WTC11 (cell line): ENCODE results near the gene KLHL12. TPM values are rescaled to one million over a fixed set of nuclear protein-coding genes. Genes with fewer than 3 reads are reported as not detected.

Experiments
- CREM ChIP-seq: sonication (generic); formaldehyde crosslinking; IDR thresholded peaks from 2 replicates; pipeline ENCODE4 v1.8.1; 2022; ENCODE audit warnings: mild to moderate bottlenecking, missing genetic modification reagents, moderate library complexity
- NFE2L1 ChIP-seq: sonication (generic); formaldehyde crosslinking; IDR thresholded peaks from 2 replicates; pipeline ENCODE4 v1.8.1; 2023; ENCODE audit warnings: missing genetic modification reagents
- OVOL2 ChIP-seq: fragments of 250-450 bp; sonication (Bioruptor Pico); IDR thresholded peaks from 2 replicates; pipeline ENCODE4 v1.9.0; 2021; ENCODE audit warnings: mild to moderate bottlenecking, borderline replicate concordance
- SMAD3 ChIP-seq: sonication (generic); formaldehyde crosslinking; IDR thresholded peaks from 2 replicates; pipeline ENCODE4 v1.8.0; 2022; ENCODE audit warnings: missing genetic modification reagents, mild to moderate bottlenecking, borderline replicate concordance
- TCF7 ChIP-seq: sonication (generic); formaldehyde crosslinking; IDR thresholded peaks from 2 replicates; pipeline ENCODE4 v1.8.0; 2022; ENCODE audit warnings: mild to moderate bottlenecking, low read depth, missing genetic modification reagents, moderate library complexity
- TP53 ChIP-seq: sonication (generic); formaldehyde crosslinking; IDR thresholded peaks from 2 replicates; pipeline ENCODE4 v1.8.1; 2023; ENCODE audit warnings: mild to moderate bottlenecking, missing genetic modification reagents
- ZNF317 ChIP-seq: sonication (generic); formaldehyde crosslinking; IDR thresholded peaks from 2 replicates; pipeline ENCODE4 v1.8.1; 2023; ENCODE audit warnings: low read depth, mild to moderate bottlenecking, moderate library complexity, missing genetic modification reagents, borderline replicate concordance
- total RNA-seq: library from RNA; stranded (reverse); gene quantifications from 3 replicates; pipeline ENCODE4 v1.2.3, GENCODE V29; 2021
- TF ChIP-seq, protein P1 (sequence below): fragments of 250-450 bp; sonication (Bioruptor Pico); IDR thresholded peaks from 2 replicates; pipeline ENCODE4 v1.9.0; 2021; ENCODE audit warnings: mild to moderate bottlenecking
- TF ChIP-seq, protein P2 (sequence below): fragments of 250-450 bp; sonication (Bioruptor Pico); IDR thresholded peaks from 2 replicates; pipeline ENCODE4 v1.8.0; 2021; ENCODE audit warnings: mild to moderate bottlenecking
- TF ChIP-seq, protein P3 (sequence below): sonication (generic); formaldehyde crosslinking; IDR thresholded peaks from 2 replicates; pipeline ENCODE4 v1.8.0; 2023; ENCODE audit warnings: missing genetic modification reagents
- TF ChIP-seq, protein P4 (sequence below): sonication (generic); formaldehyde crosslinking; IDR thresholded peaks from 2 replicates; pipeline ENCODE4 v1.8.1; 2023; ENCODE audit warnings: mild to moderate bottlenecking, missing genetic modification reagents
- TF ChIP-seq, protein P5 (sequence below): sonication (generic); formaldehyde crosslinking; IDR thresholded peaks from 2 replicates; pipeline ENCODE4 v1.8.0; 2023; ENCODE audit warnings: mild to moderate bottlenecking, missing genetic modification reagents
- TF ChIP-seq, protein P6 (sequence below): sonication (generic); formaldehyde crosslinking; IDR thresholded peaks from 2 replicates; pipeline ENCODE4 v1.8.1; 2023; ENCODE audit warnings: mild to moderate bottlenecking, missing genetic modification reagents, moderate library complexity
- TF ChIP-seq, protein P7 (sequence below): sonication (generic); formaldehyde crosslinking; IDR thresholded peaks from 2 replicates; pipeline ENCODE4 v1.8.1; 2023; ENCODE audit warnings: mild to moderate bottlenecking, moderate library complexity, missing genetic modification reagents
- TF ChIP-seq, protein P8 (sequence below): fragments of 250-450 bp; sonication (Bioruptor Pico); IDR thresholded peaks from 2 replicates; pipeline ENCODE4 v2.1.2; 2022; ENCODE audit warnings: mild to moderate bottlenecking, moderate library complexity
- TF ChIP-seq, protein P9 (sequence below): sonication (generic); formaldehyde crosslinking; IDR thresholded peaks from 2 replicates; pipeline ENCODE4 v1.8.0; 2022; ENCODE audit warnings: missing genetic modification reagents
- TF ChIP-seq, protein P10 (sequence below): sonication (generic); formaldehyde crosslinking; IDR thresholded peaks from 2 replicates; pipeline ENCODE4 v1.8.1; 2022; ENCODE audit warnings: mild to moderate bottlenecking, moderate library complexity, missing genetic modification reagents
- TF ChIP-seq, protein P11 (sequence below): sonication (generic); formaldehyde crosslinking; IDR thresholded peaks from 2 replicates; pipeline ENCODE4 v1.8.1; 2022; ENCODE audit warnings: mild to moderate bottlenecking, missing genetic modification reagents, moderate library complexity, borderline replicate concordance

The KLHL12 gene
- total RNA-seq, 1 experiment from 2014 or later: 29.6 TPM

DNA sequence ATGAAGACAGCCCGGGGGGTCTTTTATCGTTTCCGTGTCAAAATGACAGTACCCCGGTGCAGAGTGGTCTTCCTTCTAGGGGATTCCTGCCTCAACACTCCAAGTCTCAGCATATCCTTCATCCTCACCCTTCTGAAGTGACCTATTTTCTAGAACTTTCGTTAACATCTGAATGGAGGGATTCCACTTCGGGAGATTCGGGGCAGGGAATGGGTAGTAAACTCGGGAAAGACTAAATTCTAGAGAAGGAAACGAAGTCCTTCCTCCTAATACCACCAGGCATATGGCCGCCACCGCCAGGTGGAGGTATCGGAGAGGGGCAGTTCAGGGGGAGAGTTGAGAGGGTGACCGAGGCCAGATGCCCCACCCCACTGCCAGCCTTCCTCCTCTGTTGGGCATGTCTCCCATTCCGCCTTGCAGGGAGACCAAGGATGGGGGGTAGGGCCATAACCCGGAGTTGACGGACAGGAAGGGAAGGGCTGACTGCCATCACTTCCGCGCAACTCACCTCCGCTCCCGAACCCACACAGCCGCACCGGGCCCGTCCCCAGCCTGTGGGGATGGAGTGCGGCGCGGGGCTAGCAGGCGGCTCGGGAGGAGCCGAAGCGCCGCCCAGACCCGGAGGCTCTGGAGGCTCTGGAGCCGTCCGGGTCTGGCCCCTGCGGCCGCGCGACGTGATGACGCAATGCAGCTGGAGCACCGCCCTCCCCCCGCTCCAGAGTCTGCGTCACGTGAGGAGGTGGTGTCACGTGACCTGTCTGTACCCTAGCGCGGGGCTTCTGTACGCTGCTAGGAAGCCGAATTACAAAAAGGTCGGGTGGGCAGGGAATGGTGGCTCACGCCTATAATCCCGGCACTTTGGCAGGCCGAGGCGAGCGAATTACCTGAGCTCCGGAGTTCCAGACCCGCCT, at the start of gene KLHL12 (continued):
- TF ChIP-seq, protein P1, sequence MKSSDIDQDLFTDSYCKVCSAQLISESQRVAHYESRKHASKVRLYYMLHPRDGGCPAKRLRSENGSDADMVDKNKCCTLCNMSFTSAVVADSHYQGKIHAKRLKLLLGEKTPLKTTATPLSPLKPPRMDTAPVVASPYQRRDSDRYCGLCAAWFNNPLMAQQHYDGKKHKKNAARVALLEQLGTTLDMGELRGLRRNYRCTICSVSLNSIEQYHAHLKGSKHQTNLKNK (CRISPR knock-in tag): no peak
- TF ChIP-seq, protein P2, sequence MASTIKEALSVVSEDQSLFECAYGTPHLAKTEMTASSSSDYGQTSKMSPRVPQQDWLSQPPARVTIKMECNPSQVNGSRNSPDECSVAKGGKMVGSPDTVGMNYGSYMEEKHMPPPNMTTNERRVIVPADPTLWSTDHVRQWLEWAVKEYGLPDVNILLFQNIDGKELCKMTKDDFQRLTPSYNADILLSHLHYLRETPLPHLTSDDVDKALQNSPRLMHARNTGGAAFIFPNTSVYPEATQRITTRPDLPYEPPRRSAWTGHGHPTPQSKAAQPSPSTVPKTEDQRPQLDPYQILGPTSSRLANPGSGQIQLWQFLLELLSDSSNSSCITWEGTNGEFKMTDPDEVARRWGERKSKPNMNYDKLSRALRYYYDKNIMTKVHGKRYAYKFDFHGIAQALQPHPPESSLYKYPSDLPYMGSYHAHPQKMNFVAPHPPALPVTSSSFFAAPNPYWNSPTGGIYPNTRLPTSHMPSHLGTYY (CRISPR knock-in tag): peak; percentile 78; the same call in 1 of the 2 replicates
- TF ChIP-seq, protein P3, sequence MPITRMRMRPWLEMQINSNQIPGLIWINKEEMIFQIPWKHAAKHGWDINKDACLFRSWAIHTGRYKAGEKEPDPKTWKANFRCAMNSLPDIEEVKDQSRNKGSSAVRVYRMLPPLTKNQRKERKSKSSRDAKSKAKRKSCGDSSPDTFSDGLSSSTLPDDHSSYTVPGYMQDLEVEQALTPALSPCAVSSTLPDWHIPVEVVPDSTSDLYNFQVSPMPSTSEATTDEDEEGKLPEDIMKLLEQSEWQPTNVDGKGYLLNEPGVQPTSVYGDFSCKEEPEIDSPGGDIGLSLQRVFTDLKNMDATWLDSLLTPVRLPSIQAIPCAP (CRISPR knock-in tag): peak; percentile 51; the same call in 1 of the 2 replicates
- TF ChIP-seq, protein P4, sequence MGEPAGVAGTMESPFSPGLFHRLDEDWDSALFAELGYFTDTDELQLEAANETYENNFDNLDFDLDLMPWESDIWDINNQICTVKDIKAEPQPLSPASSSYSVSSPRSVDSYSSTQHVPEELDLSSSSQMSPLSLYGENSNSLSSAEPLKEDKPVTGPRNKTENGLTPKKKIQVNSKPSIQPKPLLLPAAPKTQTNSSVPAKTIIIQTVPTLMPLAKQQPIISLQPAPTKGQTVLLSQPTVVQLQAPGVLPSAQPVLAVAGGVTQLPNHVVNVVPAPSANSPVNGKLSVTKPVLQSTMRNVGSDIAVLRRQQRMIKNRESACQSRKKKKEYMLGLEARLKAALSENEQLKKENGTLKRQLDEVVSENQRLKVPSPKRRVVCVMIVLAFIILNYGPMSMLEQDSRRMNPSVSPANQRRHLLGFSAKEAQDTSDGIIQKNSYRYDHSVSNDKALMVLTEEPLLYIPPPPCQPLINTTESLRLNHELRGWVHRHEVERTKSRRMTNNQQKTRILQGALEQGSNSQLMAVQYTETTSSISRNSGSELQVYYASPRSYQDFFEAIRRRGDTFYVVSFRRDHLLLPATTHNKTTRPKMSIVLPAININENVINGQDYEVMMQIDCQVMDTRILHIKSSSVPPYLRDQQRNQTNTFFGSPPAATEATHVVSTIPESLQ (CRISPR knock-in tag): no peak
- TF ChIP-seq, protein P5, sequence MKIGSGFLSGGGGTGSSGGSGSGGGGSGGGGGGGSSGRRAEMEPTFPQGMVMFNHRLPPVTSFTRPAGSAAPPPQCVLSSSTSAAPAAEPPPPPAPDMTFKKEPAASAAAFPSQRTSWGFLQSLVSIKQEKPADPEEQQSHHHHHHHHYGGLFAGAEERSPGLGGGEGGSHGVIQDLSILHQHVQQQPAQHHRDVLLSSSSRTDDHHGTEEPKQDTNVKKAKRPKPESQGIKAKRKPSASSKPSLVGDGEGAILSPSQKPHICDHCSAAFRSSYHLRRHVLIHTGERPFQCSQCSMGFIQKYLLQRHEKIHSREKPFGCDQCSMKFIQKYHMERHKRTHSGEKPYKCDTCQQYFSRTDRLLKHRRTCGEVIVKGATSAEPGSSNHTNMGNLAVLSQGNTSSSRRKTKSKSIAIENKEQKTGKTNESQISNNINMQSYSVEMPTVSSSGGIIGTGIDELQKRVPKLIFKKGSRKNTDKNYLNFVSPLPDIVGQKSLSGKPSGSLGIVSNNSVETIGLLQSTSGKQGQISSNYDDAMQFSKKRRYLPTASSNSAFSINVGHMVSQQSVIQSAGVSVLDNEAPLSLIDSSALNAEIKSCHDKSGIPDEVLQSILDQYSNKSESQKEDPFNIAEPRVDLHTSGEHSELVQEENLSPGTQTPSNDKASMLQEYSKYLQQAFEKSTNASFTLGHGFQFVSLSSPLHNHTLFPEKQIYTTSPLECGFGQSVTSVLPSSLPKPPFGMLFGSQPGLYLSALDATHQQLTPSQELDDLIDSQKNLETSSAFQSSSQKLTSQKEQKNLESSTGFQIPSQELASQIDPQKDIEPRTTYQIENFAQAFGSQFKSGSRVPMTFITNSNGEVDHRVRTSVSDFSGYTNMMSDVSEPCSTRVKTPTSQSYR (CRISPR knock-in tag): peak; percentile 91
- TF ChIP-seq OVOL2 (CRISPR knock-in tag): no peak; the same call in 1 of the 2 replicates
- TF ChIP-seq, protein P6, sequence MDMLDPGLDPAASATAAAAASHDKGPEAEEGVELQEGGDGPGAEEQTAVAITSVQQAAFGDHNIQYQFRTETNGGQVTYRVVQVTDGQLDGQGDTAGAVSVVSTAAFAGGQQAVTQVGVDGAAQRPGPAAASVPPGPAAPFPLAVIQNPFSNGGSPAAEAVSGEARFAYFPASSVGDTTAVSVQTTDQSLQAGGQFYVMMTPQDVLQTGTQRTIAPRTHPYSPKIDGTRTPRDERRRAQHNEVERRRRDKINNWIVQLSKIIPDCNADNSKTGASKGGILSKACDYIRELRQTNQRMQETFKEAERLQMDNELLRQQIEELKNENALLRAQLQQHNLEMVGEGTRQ (CRISPR knock-in tag): peak; percentile 99
- TF ChIP-seq SMAD3 (CRISPR knock-in tag): peak; percentile 68; the same call in 1 of the 2 replicates
- TF ChIP-seq, protein P7, sequence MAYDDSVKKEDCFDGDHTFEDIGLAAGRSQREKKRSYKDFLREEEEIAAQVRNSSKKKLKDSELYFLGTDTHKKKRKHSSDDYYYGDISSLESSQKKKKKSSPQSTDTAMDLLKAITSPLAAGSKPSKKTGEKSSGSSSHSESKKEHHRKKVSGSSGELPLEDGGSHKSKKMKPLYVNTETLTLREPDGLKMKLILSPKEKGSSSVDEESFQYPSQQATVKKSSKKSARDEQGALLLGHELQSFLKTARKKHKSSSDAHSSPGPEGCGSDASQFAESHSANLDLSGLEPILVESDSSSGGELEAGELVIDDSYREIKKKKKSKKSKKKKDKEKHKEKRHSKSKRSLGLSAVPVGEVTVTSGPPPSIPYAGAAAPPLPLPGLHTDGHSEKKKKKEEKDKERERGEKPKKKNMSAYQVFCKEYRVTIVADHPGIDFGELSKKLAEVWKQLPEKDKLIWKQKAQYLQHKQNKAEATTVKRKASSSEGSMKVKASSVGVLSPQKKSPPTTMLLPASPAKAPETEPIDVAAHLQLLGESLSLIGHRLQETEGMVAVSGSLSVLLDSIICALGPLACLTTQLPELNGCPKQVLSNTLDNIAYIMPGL: peak; percentile 94
- TF ChIP-seq, protein P8, sequence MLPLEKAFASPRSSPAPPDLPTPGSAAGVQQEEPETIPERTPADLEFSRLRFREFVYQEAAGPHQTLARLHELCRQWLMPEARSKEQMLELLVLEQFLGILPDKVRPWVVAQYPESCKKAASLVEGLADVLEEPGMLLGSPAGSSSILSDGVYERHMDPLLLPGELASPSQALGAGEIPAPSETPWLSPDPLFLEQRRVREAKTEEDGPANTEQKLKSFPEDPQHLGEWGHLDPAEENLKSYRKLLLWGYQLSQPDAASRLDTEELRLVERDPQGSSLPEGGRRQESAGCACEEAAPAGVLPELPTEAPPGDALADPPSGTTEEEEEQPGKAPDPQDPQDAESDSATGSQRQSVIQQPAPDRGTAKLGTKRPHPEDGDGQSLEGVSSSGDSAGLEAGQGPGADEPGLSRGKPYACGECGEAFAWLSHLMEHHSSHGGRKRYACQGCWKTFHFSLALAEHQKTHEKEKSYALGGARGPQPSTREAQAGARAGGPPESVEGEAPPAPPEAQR (CRISPR knock-in tag): peak; percentile 96
- TF ChIP-seq, protein P9, sequence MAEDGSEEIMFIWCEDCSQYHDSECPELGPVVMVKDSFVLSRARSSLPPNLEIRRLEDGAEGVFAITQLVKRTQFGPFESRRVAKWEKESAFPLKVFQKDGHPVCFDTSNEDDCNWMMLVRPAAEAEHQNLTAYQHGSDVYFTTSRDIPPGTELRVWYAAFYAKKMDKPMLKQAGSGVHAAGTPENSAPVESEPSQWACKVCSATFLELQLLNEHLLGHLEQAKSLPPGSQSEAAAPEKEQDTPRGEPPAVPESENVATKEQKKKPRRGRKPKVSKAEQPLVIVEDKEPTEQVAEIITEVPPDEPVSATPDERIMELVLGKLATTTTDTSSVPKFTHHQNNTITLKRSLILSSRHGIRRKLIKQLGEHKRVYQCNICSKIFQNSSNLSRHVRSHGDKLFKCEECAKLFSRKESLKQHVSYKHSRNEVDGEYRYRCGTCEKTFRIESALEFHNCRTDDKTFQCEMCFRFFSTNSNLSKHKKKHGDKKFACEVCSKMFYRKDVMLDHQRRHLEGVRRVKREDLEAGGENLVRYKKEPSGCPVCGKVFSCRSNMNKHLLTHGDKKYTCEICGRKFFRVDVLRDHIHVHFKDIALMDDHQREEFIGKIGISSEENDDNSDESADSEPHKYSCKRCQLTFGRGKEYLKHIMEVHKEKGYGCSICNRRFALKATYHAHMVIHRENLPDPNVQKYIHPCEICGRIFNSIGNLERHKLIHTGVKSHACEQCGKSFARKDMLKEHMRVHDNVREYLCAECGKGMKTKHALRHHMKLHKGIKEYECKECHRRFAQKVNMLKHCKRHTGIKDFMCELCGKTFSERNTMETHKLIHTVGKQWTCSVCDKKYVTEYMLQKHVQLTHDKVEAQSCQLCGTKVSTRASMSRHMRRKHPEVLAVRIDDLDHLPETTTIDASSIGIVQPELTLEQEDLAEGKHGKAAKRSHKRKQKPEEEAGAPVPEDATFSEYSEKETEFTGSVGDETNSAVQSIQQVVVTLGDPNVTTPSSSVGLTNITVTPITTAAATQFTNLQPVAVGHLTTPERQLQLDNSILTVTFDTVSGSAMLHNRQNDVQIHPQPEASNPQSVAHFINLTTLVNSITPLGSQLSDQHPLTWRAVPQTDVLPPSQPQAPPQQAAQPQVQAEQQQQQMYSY: peak; percentile 87
- no peak for TF ChIP-seq TCF7 (CRISPR knock-in tag)
- TF ChIP-seq ZNF317: no peak
- TF ChIP-seq NFE2L1 (CRISPR knock-in tag): peak; percentile 56; the same call in 1 of the 2 replicates
- TF ChIP-seq CREM (CRISPR knock-in tag): peak; percentile 96
- TF ChIP-seq, protein P10, sequence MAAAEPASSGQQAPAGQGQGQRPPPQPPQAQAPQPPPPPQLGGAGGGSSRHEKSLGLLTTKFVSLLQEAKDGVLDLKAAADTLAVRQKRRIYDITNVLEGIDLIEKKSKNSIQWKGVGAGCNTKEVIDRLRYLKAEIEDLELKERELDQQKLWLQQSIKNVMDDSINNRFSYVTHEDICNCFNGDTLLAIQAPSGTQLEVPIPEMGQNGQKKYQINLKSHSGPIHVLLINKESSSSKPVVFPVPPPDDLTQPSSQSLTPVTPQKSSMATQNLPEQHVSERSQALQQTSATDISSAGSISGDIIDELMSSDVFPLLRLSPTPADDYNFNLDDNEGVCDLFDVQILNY (CRISPR knock-in tag): peak; percentile 81
- TF ChIP-seq, protein P11, sequence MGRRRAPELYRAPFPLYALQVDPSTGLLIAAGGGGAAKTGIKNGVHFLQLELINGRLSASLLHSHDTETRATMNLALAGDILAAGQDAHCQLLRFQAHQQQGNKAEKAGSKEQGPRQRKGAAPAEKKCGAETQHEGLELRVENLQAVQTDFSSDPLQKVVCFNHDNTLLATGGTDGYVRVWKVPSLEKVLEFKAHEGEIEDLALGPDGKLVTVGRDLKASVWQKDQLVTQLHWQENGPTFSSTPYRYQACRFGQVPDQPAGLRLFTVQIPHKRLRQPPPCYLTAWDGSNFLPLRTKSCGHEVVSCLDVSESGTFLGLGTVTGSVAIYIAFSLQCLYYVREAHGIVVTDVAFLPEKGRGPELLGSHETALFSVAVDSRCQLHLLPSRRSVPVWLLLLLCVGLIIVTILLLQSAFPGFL (CRISPR knock-in tag): no peak
- TF ChIP-seq TP53 (CRISPR knock-in tag): no peak
